Mucosa of rectum (tissue), 2 donors: ENCODE measurements around the gene RFESD.
A peak's percentile ranks its signal among the peaks of the same experiment; 100 is the strongest.
"Not testable (repeated sequence)": the region's sequence is repeated elsewhere in the genome, so short reads cannot be mapped to it uniquely, and the experiment has no call there.

Experiments used
- H3K27ac ChIP-seq, 2 donors: one replicate each; pipeline ENCODE4 v1.7.0; 2013; ENCODE audit warnings: inconsistent platforms in 2 of 2, low read depth in 2 of 2, low read length in 2 of 2
- H3K27me3 ChIP-seq, 2 donors: one replicate each; pipeline ENCODE4 v1.7.0; 2013; ENCODE audit warnings: low read length in 2 of 2; ENCODE audit not compliant: control insufficient read depth in 2 of 2, insufficient read depth in 2 of 2
- H3K36me3 ChIP-seq, 2 donors: one replicate each; pipeline ENCODE4 v1.7.0; 2013; ENCODE audit warnings: low read length in 2 of 2; ENCODE audit not compliant: control insufficient read depth in 2 of 2, insufficient read depth in 2 of 2
- H3K4me1 ChIP-seq, 2 donors: one replicate each; pipeline ENCODE4 v1.7.0; 2013; ENCODE audit warnings: low read length in 2 of 2, mild to moderate bottlenecking in 1 of 2; ENCODE audit not compliant: control insufficient read depth in 2 of 2, insufficient read depth in 2 of 2
- H3K4me3 ChIP-seq, 2 donors: one replicate each; pipeline ENCODE4 v1.7.0; 2013; ENCODE audit warnings: low read length in 2 of 2
- H3K9ac ChIP-seq, 2 donors: one replicate each; pipeline ENCODE4 v1.7.0; 2013; ENCODE audit warnings: low read length in 2 of 2, low read depth in 1 of 2, mild to moderate bottlenecking in 1 of 2
- H3K9me3 ChIP-seq, 2 donors: one replicate each; pipeline ENCODE4 v1.7.0; 2013; ENCODE audit warnings: low read length in 2 of 2; ENCODE audit not compliant: control insufficient read depth in 2 of 2
- donor health status: healthy.
- donor health status: Normal muscosa, but diverticular disease.

Gene RFESD

GRCh38 chr5:95643152-95643551, 3.4 kb upstream of the RFESD start:
- no peaks in the 10 kb centered on the region for H3K36me3 ChIP-seq
- no peak overlapping the region for H3K9ac ChIP-seq
- H3K27ac ChIP-seq: no peak overlapping the region
- H3K27me3 ChIP-seq: no peaks in the 10 kb centered on the region
- H3K9me3 ChIP-seq: no peaks in the 10 kb centered on the region
- peaks cover 11 to 15% of the 10 kb centered on the region in 2 donors for H3K4me1 ChIP-seq
- H3K4me3 ChIP-seq: no peak overlapping the region

GRCh38 chr5:95644351-95645042, 2.1 kb upstream of the RFESD start:
- Histone ChIP-seq H3K36me3 (no peaks in the 10 kb centered on the region), H3K27me3 (no peaks in the 10 kb centered on the region), H3K4me1 (peaks cover 13 to 15% of the 10 kb centered on the region in 2 donors), H3K9ac (peak overlapping the region in 1 of 2 donors; percentile 16), H3K27ac (peak overlapping the region in 1 of 2 donors; percentile 35), H3K4me3 (no peak overlapping the region), H3K9me3 (no peaks in the 10 kb centered on the region)

GRCh38 chr5:95646226-95646568, 380 bp upstream of the RFESD start:
- H3K36me3 ChIP-seq, H3K27me3 ChIP-seq, H3K9me3 ChIP-seq: not testable (repeated sequence)
- peak overlapping the region in 1 of 2 donors; percentile 78 for H3K9ac ChIP-seq
- H3K4me3 ChIP-seq: peak overlapping the region; percentile 26 to 66
- peaks cover 13 to 15% of the 10 kb centered on the region in 2 donors for H3K4me1 ChIP-seq
- peak overlapping the region; percentile 94 to 95 for H3K27ac ChIP-seq

GRCh38 chr5:95647886-95648860, 1.6 kb downstream of the RFESD start:
- Histone ChIP-seq H3K4me3 (peak overlapping the region; percentile 70 to 85), H3K27me3 (no peaks in the 10 kb centered on the region), H3K9ac (peak overlapping the region in 1 of 2 donors; percentile 78), H3K4me1 (peaks cover 12 to 13% of the 10 kb centered on the region in 2 donors), H3K9me3 (no peaks in the 10 kb centered on the region), H3K36me3 (no peaks in the 10 kb centered on the region), H3K27ac (peak overlapping the region; percentile 94 to 95)

GRCh38 chr5:95649274-95649673, 2.7 kb downstream of the RFESD start:
- Histone ChIP-seq H3K9ac (no peak overlapping the region), H3K4me1 (peaks cover 12 to 13% of the 10 kb centered on the region in 2 donors), H3K27ac (no peak overlapping the region), H3K9me3 (no peaks in the 10 kb centered on the region), H3K27me3 (no peaks in the 10 kb centered on the region), H3K4me3 (no peak overlapping the region), H3K36me3 (no peaks in the 10 kb centered on the region)

DNA sequence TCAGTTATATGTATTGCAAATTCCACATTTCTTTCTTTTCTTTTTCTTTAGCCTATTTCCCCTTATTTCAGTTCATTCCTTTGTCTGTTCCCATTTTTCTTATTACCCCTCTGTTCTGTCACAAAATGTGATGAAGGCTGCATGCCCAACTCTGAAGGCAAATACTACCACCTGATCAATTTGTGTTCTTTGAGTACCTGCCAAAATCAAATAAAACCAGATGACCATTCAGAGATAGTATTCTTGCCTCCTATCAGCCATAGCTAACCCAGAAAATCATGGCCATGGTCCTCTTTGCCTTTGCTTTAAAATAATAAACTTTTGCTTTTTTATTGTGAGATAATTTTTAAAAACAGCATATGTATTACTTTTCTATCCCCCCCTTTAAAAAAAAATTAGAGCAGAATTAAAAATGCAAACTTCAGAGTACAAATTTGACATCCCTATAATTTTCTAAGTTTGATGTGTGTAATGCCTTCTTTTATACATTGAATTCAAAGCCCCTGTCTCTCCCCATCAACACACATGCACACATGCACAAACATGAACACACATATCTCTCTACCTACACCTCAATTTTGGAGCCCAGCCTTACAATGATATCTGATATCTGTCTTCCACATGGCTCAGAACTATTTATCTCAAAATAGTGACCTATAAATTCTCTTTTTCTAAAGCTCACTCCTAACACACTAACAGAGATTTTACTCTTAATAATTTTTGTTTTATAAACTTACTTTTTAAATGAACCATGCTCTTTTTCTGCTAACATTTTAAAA, 3.5 kb downstream of the RFESD start:
- Histone ChIP-seq H3K27me3 (no peaks in the 10 kb centered on the region), H3K27ac (no peak overlapping the region), H3K9me3 (no peaks in the 10 kb centered on the region), H3K4me1 (peaks cover 10 to 13% of the 10 kb centered on the region in 2 donors), H3K9ac (no peak overlapping the region), H3K4me3 (no peak overlapping the region), H3K36me3 (no peaks in the 10 kb centered on the region)

GRCh38 chr5:95652849-95653248, 6.3 kb downstream of the RFESD start:
- no peak overlapping the region for H3K27ac ChIP-seq
- peaks cover under 1 to 3% of the 10 kb centered on the region in 2 donors for H3K4me1 ChIP-seq
- no peaks in the 10 kb centered on the region for H3K27me3 ChIP-seq
- no peak overlapping the region for H3K9ac ChIP-seq
- H3K36me3 ChIP-seq: no peaks in the 10 kb centered on the region
- no peak overlapping the region for H3K4me3 ChIP-seq
- H3K9me3 ChIP-seq: no peaks in the 10 kb centered on the region

DNA sequence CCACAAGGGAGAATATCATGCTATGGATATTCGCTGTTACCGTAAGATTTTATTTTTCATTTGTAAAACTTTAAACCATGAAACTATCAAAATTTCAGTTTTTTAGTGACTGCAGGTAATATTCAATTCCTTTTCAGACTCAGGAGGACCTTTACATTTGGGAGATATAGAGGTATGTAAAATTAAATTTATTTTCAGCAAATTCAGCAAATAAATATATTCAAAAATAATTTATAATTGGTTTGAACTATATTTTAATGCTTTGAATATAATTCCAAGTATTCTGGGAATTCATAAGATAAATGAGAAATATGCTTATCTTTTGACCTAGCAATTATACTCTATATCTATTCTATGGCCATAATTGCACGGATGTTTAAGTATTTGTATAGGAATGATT, 7.6 kb downstream of the RFESD start:
- no peak overlapping the region for H3K4me3 ChIP-seq
- no peak overlapping the region for H3K9ac ChIP-seq
- no peaks in the 10 kb centered on the region for H3K36me3 ChIP-seq
- H3K27ac ChIP-seq: no peak overlapping the region
- H3K27me3 ChIP-seq: no peaks in the 10 kb centered on the region
- no peaks in the 10 kb centered on the region for H3K9me3 ChIP-seq
- H3K4me1 ChIP-seq: no peaks in the 10 kb centered on the region

GRCh38 chr5:95655575-95655974, 9.0 kb downstream of the RFESD start:
- H3K27ac ChIP-seq: no peak overlapping the region
- no peaks in the 10 kb centered on the region for H3K9me3 ChIP-seq
- H3K4me1 ChIP-seq: no peaks in the 10 kb centered on the region
- no peaks in the 10 kb centered on the region for H3K36me3 ChIP-seq
- H3K9ac ChIP-seq: no peak overlapping the region
- no peaks in the 10 kb centered on the region for H3K27me3 ChIP-seq
- no peak overlapping the region for H3K4me3 ChIP-seq
